Ecto neural progenitor cell (in vitro differentiated cells): Measurements from ENCODE around the gene ADAMTS2.
"Not testable (repeated sequence)": the region's sequence is repeated elsewhere in the genome, so short reads cannot be mapped to it uniquely, and the experiment has no call there.

Source experiments
- DNase-seq: peaks from one replicate; pipeline ENCODE4 v3.0.0-alpha.2; 2018; ENCODE audit warnings: low spot score

ADAMTS2 gene

DNA sequence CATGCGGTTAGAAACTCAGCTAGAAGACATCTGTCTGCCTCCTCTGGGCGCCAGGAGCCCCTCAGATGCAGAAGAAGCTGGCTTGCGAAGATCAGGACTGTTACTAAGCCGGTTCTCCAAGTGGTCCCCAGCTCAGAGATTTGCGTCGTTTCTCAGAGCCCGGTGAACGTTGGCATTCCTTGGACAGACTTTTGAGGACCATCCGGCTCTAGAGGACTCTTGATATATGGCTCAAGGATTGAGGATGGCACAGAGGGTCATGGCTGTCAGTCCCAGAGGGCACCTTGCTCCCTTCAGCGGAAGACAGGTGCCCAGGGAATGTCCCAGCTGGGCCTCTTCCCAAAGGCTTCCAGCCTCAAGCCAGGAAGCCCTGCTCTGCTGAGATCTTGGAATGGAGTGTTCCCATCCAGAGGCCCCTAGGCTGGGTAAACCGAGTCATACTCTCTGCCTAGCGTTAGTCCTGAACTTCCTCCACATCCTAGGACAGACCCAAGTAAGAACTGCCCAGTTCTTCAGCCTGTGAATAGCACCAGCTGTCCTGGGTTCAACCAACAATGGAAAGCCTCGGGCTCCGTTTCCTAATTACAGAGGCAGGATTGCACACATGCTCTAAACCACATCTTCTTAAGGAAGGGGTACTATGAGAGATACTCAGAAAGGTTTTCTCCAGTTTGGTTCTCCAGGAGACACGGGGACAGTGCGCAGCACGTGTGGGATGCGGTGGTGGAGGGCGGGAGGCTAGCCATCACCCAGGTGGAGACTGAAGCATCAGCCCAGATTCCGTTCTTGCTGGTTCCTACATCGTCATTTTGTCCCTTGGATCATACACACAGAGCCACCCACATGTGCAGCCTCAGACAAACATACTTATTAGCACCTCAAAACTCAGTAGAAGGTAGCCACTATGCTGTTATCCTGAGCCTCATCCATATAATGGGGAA is 233.7 kb downstream of the ADAMTS2 start:
- no peak for DNase-seq

DNA sequence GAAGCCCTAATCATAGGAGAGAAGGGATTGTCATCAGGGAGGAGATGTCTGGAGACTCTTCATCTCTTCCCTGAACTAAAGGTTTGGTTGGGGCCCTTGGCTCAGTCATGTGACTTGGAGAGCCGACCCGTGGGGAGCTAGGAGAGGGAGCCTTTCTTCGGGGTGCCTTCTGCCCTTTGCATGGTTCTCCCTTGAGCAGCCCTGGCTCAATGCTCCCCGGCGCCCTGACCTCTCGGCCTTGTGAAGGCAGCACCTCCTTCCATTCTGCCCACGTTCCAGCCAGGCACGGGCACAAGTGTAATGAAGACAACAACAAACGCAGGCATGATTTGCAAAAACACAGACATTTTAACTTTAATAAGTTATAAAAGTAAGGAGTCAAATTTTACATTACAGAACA is 234.7 kb downstream of the ADAMTS2 start:
- no peak for DNase-seq

GRCh38 chr5:179101282-179101681 is 244.0 kb downstream of the ADAMTS2 start:
- not testable (repeated sequence) for DNase-seq

- DNase-seq = no peak
Measured at GRCh38 chr5:179089502-179089901, 255.8 kb downstream of the ADAMTS2 start.

- no peak for DNase-seq
Measured at GRCh38 chr5:179080724-179081123, 264.5 kb downstream of the ADAMTS2 start.

GRCh38 chr5:179079165-179079987 is 265.9 kb downstream of the ADAMTS2 start:
- DNase-seq = no peak

DNA sequence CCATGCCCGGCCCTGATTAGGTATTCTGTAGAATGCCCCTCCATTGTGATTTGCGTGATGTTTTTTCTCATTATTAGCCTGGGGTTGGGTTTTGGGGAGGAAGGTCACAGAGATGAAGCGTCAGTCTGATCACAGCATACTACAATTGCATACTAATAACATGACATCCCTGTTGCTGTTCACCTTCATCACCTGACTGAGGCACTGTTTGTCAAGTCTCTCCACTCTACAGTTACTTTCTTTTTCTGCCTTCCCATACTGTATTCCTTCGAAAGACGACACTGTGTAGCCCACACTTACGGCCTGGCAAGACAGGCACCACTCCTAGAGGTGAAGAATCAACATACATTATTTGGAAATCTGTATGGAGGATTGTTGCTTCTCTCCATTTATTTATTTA is 279.6 kb downstream of the ADAMTS2 start:
- no peak for DNase-seq

GRCh38 chr5:179061025-179061424 is 284.2 kb downstream of the ADAMTS2 start:
- no peak for DNase-seq
